NT2/D1 (cell line): ENCODE data around the gene SCAF4.

Source experiments
- YY1 ChIP-seq: IDR thresholded peaks from 2 replicates; pipeline ENCODE4 v1.6.1; 2011; ENCODE audit not compliant: insufficient read length, insufficient read depth
- ZNF274 ChIP-seq: IDR thresholded peaks from 2 replicates; pipeline ENCODE4 v1.6.1; 2011; ENCODE audit warnings: mild to moderate bottlenecking, low read depth, low read length

- TF ChIP-seq ZNF274 (no peak), YY1 (no peak)
Observed at GRCh38 chr21:31624181-31624580, 107.7 kb downstream of the SCAF4 start.
